Activated T-helper 9 cell treated with anti-CD3 and anti-CD28 coated beads, Interleukin-2, amount 50 U/mL, for 16 hours (primary cell): ENCODE measurements around the gene ATP1A4.

Experiments used
- DNase-seq: peaks from one replicate; pipeline ENCODE4 v3.0.0-alpha.2; 2020; ENCODE audit warnings: low read depth

ATP1A4 gene

GRCh38 chr1:160177231-160177630 is 25.8 kb downstream of the ATP1A4 start:
- no peak for DNase-seq

GRCh38 chr1:160177667-160178066 is 26.3 kb downstream of the ATP1A4 start:
- no peak for DNase-seq

- DNase-seq, result no peak
Measured at GRCh38 chr1:160178731-160179130, 27.3 kb downstream of the ATP1A4 start.

GRCh38 chr1:160179336-160179735 is 27.9 kb downstream of the ATP1A4 start:
- no peak for DNase-seq

- DNase-seq, result no peak
Measured at GRCh38 chr1:160186246-160186645, 34.8 kb downstream of the ATP1A4 start.

GRCh38 chr1:160186729-160187128 is 35.3 kb downstream of the ATP1A4 start:
- no peak for DNase-seq

GRCh38 chr1:160187407-160187806 is 36.0 kb downstream of the ATP1A4 start:
- DNase-seq, result no peak

GRCh38 chr1:160188341-160188740 is 36.9 kb downstream of the ATP1A4 start:
- no peak for DNase-seq

GRCh38 chr1:160189649-160190625 is 38.5 kb downstream of the ATP1A4 start, which contains the start of gene CASQ1:
Gene CASQ1 (plus strand): TSS chr1:160190575. CDS start chr1:160190752, 177 bp downstream.
- no peak for DNase-seq

GRCh38 chr1:160191756-160192155 is 40.4 kb downstream of the ATP1A4 start:
- no peak for DNase-seq

- no peak for DNase-seq
Measured at GRCh38 chr1:160192234-160192633, 40.8 kb downstream of the ATP1A4 start.

GRCh38 chr1:160193091-160193819 is 41.9 kb downstream of the ATP1A4 start:
- peak; percentile 73 for DNase-seq

- DNase-seq, result no peak
Measured at GRCh38 chr1:160193832-160194736, 42.7 kb downstream of the ATP1A4 start.

- DNase-seq, result no peak
Measured at GRCh38 chr1:160194737-160195059, 43.3 kb downstream of the ATP1A4 start.

GRCh38 chr1:160196143-160196542 is 44.7 kb downstream of the ATP1A4 start:
- no peak for DNase-seq

GRCh38 chr1:160197231-160197630 is 45.8 kb downstream of the ATP1A4 start:
- no peak for DNase-seq

GRCh38 chr1:160200786-160201185 is 49.4 kb downstream of the ATP1A4 start:
- DNase-seq, result no peak

- no peak for DNase-seq
Measured at GRCh38 chr1:160204526-160205241, 53.3 kb downstream of the ATP1A4 start.

- DNase-seq, result peak; percentile 61
Measured at GRCh38 chr1:160205242-160206035, 54.0 kb downstream of the ATP1A4 start, which contains the start of gene PEA15. Gene PEA15 (plus strand): TSS chr1:160205384. CDS start chr1:160211545, 6,161 bp downstream.

- peak; percentile 41 for DNase-seq
Measured at GRCh38 chr1:160206036-160206389, 54.6 kb downstream of the ATP1A4 start.
